H1 (cell line): Measurements from ENCODE around the gene NECAP2.

Experiments
- BRCA1 ChIP-seq: IDR thresholded peaks from 2 replicates; pipeline ENCODE4 v1.6.1; 2012; ENCODE audit warnings: low read depth, low read length, improper control_type of control experiment
- CEBPB ChIP-seq: IDR thresholded peaks from 2 replicates; pipeline ENCODE4 v1.6.1; 2012; ENCODE audit warnings: low read depth, low read length
- KDM1A ChIP-seq: fragments of 200-600, 300-600 bp; sonication (generic); IDR thresholded peaks from 2 replicates; pipeline ENCODE4 v1.7.1; 2016; ENCODE audit warnings: mild to moderate bottlenecking, low read length, borderline replicate concordance
- POLR2AphosphoS5 ChIP-seq: IDR thresholded peaks from 2 replicates; pipeline ENCODE4 v1.6.1; 2011; ENCODE audit warnings: low read depth, low read length
- RXRA ChIP-seq: IDR thresholded peaks from 2 replicates; pipeline ENCODE4 v1.6.1; 2011; ENCODE audit warnings: low read depth, mild to moderate bottlenecking, low read length, moderate library complexity; ENCODE audit not compliant: insufficient read depth
- TF ChIP-seq, protein P1 (sequence below): IDR thresholded peaks from 2 replicates; pipeline ENCODE4 v1.6.1; 2012; ENCODE audit warnings: inconsistent platforms
- TF ChIP-seq, protein P2 (sequence below), 3 experiments: IDR thresholded peaks; 1 replicate in 2 of 3; 2 replicates in 1 of 3; pipeline versions ENCODE4 v1.5.1 to v1.6.1; 2011; ENCODE audit warnings: low read length in 3 of 3, mild to moderate bottlenecking in 3 of 3, inconsistent platforms in 2 of 3, low read depth in 1 of 3, moderate library complexity in 1 of 3; ENCODE audit not compliant: insufficient read depth in 1 of 3; ENCODE audit errors: control extremely low read depth in 1 of 3

DNA sequence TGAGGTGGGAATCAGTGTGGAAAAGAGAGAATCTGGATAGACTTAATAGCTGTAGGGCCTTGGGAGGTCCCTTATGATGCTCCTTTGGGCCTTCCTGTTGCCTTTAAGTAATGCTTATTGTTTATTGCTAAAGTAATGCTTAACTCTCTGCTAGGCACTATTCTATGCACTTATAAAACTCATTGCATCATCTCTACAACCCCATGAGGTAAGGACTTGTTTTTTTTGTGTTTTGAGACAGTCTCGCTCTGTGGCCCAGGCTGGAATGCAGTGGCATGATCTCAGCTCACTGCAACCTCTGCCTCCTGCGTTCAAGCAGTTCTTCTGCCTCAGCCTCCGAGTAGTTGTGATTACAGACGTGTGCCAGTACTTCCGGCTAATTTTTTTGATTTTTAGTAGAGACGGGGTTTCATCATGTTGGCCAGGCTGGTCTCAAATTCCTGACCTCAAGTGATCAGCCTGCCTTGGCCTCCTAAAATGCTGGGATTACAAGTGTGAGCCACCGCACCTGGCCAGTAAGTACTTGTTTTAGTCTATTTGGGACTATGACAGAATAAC is 22.3 kb downstream of the NECAP2 start:
- TF ChIP-seq KDM1A (no peak), RXRA (no peak), BRCA1 (no peak), CEBPB (no peak), POLR2AphosphoS5 (no peak)
- TF ChIP-seq, protein P1, sequence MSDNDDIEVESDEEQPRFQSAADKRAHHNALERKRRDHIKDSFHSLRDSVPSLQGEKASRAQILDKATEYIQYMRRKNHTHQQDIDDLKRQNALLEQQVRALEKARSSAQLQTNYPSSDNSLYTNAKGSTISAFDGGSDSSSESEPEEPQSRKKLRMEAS: no peak
- TF ChIP-seq, protein P2, sequence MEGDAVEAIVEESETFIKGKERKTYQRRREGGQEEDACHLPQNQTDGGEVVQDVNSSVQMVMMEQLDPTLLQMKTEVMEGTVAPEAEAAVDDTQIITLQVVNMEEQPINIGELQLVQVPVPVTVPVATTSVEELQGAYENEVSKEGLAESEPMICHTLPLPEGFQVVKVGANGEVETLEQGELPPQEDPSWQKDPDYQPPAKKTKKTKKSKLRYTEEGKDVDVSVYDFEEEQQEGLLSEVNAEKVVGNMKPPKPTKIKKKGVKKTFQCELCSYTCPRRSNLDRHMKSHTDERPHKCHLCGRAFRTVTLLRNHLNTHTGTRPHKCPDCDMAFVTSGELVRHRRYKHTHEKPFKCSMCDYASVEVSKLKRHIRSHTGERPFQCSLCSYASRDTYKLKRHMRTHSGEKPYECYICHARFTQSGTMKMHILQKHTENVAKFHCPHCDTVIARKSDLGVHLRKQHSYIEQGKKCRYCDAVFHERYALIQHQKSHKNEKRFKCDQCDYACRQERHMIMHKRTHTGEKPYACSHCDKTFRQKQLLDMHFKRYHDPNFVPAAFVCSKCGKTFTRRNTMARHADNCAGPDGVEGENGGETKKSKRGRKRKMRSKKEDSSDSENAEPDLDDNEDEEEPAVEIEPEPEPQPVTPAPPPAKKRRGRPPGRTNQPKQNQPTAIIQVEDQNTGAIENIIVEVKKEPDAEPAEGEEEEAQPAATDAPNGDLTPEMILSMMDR (IDR thresholded peaks at IDR 0.05; ENCODE audit: control extremely low read depth in 1 of 3, insufficient read depth in 1 of 3, low read depth in 1 of 3, low read length in 3 of 3): no peak
